Measurements from ENCODE around the gene TOLLIP.
A peak's percentile ranks its signal among the peaks of the same experiment; 100 is the strongest.

Gene TOLLIP

DNA sequence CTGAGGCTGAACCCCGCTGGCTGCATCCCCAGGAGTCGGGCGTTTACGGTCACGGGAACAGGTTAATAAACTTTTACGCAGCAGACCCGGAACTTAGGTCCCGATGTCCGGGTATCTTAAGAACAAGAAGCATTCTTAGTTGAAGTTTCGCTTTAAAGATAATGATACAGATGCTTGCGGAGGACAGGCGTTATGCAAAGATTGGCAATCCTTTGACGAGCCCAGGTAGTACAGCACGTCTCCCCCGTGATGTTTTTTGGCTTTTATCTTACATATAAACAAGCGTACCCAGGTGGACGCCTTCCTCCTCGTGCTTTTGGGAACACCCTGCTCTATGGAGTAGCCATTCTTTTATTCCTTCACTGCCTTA is 871 bp upstream of the TOLLIP start:
- Histone ChIP-seq H3K27me3 (replicated peaks) (no peaks in the 10 kb centered on the region), H3K4me3 (ENCODE audit: low read depth, low read length) (peak overlapping the region; percentile 74), H3K27ac (no peak overlapping the region), H3K36me3 (replicated peaks) (no peaks in the 10 kb centered on the region)
- no peak for DNase-seq
- in situ Hi-C loops (cut with HindIII; ENCODE audit: low pct_ligation_motif_present, low sequenced_read_pairs): no loop called here
- TF ChIP-seq, protein P1, sequence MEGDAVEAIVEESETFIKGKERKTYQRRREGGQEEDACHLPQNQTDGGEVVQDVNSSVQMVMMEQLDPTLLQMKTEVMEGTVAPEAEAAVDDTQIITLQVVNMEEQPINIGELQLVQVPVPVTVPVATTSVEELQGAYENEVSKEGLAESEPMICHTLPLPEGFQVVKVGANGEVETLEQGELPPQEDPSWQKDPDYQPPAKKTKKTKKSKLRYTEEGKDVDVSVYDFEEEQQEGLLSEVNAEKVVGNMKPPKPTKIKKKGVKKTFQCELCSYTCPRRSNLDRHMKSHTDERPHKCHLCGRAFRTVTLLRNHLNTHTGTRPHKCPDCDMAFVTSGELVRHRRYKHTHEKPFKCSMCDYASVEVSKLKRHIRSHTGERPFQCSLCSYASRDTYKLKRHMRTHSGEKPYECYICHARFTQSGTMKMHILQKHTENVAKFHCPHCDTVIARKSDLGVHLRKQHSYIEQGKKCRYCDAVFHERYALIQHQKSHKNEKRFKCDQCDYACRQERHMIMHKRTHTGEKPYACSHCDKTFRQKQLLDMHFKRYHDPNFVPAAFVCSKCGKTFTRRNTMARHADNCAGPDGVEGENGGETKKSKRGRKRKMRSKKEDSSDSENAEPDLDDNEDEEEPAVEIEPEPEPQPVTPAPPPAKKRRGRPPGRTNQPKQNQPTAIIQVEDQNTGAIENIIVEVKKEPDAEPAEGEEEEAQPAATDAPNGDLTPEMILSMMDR (IDR thresholded peaks at IDR 0.05; ENCODE audit: low read depth, low read length, missing control alignments): no peak

DNA sequence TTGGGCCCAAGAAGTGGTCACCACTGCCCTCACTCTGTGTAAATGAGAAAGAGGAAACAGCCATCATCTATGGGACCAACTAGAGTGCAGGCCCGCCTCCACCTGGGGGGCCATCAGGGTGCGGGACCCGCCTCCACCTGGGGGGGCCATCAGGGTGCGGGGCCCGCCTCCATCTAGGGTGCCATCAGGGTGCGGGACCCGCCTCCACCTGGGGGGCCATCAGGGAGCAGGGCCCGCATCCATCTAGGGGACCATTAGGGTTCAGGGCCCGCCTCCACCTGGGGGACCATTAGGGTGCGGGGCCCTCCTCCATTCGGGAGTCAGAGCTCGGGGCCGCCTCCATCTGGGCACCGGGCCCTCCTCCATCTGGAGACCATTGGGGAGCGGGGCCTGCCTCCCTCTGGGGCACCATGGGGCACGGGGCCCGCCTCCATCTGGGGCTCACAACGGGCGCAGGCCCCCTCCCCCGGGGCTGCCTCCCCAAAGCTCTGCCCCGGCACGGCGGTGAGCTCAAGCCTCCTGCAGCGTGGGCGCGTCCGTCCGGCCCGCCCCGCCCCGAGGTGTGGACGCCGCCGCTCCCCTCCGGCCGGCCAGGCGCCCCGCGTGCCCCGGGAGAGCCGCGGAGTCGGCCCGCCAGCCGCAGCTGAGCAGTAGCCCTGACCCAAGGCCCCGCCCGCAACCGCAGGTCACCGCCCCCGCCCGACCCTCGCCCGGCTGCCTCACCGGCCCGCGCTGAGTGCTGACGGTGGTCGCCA is 512 bp downstream of the TOLLIP start:
- H3K4me3 ChIP-seq (ENCODE audit: low read depth, low read length): peak overlapping the region; percentile 65
- in situ Hi-C loops (cut with HindIII; ENCODE audit: low pct_ligation_motif_present, low sequenced_read_pairs): no loop called here
- H3K27ac ChIP-seq: peak overlapping the region; percentile 54
- no peak for DNase-seq
- no peaks in the 10 kb centered on the region for H3K36me3 ChIP-seq (replicated peaks)
- H3K27me3 ChIP-seq (replicated peaks): no peaks in the 10 kb centered on the region
- TF ChIP-seq, protein P1 (IDR thresholded peaks at IDR 0.05; ENCODE audit: low read depth, low read length, missing control alignments): no peak

DNA sequence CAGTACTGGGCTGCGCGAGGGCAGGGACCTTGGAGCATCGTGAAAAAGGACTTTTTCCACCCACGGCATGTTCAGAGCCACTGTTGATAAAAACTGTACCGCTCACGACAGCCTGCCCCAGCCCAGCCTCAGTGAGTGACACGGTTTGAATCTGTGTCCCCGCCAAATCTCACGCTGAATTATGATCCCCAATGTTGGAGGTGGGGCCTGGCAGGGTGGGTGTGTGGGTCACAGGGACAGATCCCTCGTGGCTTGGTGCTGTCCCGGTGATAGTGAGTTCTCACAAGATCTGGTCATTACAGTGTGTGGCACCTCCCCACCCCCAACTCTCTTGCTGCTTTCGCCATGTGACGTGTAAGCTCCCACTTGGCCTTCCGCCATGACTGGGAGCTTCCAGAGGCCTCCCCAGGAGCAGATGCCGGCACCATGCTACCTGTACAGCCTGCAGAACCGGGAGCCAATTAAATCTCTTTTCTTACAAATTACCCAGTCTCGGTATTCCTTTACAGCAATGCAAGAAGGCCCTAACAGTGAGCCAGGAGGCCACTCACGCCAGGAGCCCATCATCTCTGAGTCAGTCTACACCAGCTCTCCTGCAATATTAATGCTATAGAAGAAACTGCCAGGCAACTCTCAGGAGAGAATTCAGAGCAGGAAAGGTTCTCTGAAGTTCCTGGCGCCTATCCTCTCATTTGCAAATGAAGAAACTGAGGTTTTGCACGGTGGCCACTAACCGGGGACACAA is 1.3 kb downstream of the TOLLIP start:
- in situ Hi-C loops (cut with HindIII; ENCODE audit: low pct_ligation_motif_present, low sequenced_read_pairs): no loop called here
- peak overlapping the region; percentile 65 for H3K4me3 ChIP-seq (ENCODE audit: low read depth, low read length)
- TF ChIP-seq, protein P1 (IDR thresholded peaks at IDR 0.05; ENCODE audit: low read depth, low read length, missing control alignments): no peak
- H3K36me3 ChIP-seq (replicated peaks): no peaks in the 10 kb centered on the region
- H3K27ac ChIP-seq: no peak overlapping the region
- H3K27me3 ChIP-seq (replicated peaks): no peaks in the 10 kb centered on the region
- DNase-seq: no peak

DNA sequence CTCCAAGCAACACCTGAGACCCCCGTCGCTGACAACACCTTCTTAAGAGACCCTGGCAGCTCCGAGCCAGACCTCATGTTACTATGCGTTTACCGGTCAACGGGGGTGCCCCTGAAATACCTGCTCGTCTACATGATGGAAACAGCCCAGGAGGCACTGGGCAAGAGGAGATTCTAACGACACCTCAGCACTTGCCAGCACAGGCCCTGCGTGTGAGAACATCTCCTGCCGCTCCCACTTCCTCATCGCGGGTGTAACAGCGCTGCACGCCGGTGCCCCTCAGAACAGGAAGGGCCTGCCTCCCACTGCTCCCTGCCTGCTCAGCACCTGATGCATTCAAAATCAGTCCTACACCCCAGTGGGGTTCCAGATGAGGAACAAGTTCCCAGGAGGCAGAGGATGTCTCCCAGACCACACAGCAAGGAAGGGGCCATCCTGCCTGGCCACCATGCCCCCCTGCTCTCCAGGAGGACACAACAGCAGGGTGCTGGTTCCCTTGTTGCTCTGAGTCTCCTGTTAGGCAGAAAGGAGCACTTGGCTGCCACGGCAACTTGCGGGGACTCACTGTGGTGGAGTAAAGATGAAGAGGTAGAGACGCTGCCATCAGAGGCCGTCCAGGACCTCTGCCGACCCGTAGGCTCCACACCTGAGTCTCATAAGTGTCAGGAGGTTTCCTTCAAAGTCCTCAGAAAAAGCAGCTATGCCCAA is 2.1 kb downstream of the TOLLIP start:
- no peak overlapping the region for H3K4me3 ChIP-seq (ENCODE audit: low read depth, low read length)
- no peak for DNase-seq
- TF ChIP-seq, protein P1 (IDR thresholded peaks at IDR 0.05; ENCODE audit: low read depth, low read length, missing control alignments): no peak
- H3K27ac ChIP-seq: no peak overlapping the region
- no peaks in the 10 kb centered on the region for H3K27me3 ChIP-seq (replicated peaks)
- in situ Hi-C loops (cut with HindIII; ENCODE audit: low pct_ligation_motif_present, low sequenced_read_pairs): no loop called here
- no peaks in the 10 kb centered on the region for H3K36me3 ChIP-seq (replicated peaks)

DNA sequence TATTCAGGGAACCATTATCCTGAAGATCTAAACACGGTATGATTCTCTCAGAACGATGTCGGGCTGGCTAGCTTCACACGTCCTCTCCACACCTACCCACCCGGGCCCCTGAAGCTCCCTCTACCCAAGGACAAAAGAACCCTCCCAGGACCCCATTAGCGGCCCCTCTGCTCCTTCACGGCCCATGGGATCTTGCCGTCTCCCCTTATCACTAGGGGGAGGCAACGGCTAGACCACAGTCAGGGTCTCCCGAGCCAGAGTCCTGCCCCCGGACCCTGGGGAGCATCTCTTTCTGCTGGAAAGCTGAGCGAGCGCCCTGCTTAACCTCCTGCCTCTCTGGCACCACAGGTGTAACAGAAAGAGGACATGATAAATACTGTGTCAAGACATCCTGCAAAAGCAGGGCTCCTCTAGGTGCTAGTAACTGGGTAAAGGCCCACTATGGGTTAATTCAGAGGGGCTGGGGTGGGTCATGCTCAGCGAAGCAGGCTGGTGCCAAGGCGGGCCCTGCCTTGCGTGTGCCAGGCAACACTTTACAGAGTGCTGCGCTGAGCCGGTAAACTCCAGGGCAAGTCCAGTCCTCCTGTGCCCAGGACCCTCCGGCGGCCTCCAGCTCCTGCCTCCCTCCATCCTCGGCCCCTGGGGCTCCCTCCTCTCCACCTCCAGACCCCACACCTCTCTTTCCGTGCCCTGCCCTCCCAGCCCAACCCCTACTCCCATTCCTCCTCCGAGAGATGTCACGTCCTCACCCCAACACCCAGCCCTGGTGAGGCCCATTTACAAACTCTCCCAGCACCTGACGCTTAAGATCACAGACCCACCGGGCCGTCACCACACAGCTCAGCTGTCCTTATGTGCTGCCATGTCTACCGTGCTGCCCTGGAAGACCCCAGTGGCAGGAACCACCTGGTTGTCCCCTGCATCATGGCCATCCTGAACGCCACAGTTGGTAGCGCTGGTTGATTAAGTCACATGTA is 3.0 kb downstream of the TOLLIP start:
- in situ Hi-C loops (cut with HindIII; ENCODE audit: low pct_ligation_motif_present, low sequenced_read_pairs): no loop called here
- no peak for DNase-seq
- Histone ChIP-seq H3K27ac (no peak overlapping the region), H3K36me3 (replicated peaks) (no peaks in the 10 kb centered on the region), H3K27me3 (replicated peaks) (no peaks in the 10 kb centered on the region), H3K4me3 (ENCODE audit: low read depth, low read length) (no peak overlapping the region)
- TF ChIP-seq, protein P1 (IDR thresholded peaks at IDR 0.05; ENCODE audit: low read depth, low read length, missing control alignments): no peak

Measured in brain microvascular endothelial cell (primary cell).